Neuronal stem cell (in vitro differentiated cells): ENCODE data around the gene PPBP.

ENCODE experiments used
- DNase-seq: peaks from one replicate; pipeline ENCODE4 v3.0.0-alpha.2; 2013; ENCODE audit warnings: low spot score
- H2AFZ ChIP-seq: one replicate; pipeline ENCODE4 v1.6.1; 2013; ENCODE audit warnings: mild to moderate bottlenecking, low read length, inconsistent platforms
- H2AK5ac ChIP-seq: 2 replicates; pipeline ENCODE4 v1.6.1; 2013; ENCODE audit warnings: low read depth, mild to moderate bottlenecking, inconsistent platforms, low read length, moderate library complexity, mixed read lengths
- H2BK120ac ChIP-seq: 2 replicates; pipeline ENCODE4 v1.6.1; 2013; ENCODE audit warnings: low read depth, mild to moderate bottlenecking, inconsistent platforms, low read length, moderate library complexity, mixed read lengths
- H2BK12ac ChIP-seq: one replicate; pipeline ENCODE4 v1.6.1; 2013; ENCODE audit warnings: low read length, inconsistent platforms
- H2BK15ac ChIP-seq: 2 replicates; pipeline ENCODE4 v1.6.1; 2013; ENCODE audit warnings: mild to moderate bottlenecking, low read length, inconsistent platforms, mixed read lengths
- H2BK5ac ChIP-seq: one replicate; pipeline ENCODE4 v1.6.1; 2013; ENCODE audit warnings: inconsistent platforms, mild to moderate bottlenecking, low read length, moderate library complexity
- H3K14ac ChIP-seq: one replicate; pipeline ENCODE4 v1.6.1; 2013; ENCODE audit warnings: low read length, inconsistent platforms
- H3K18ac ChIP-seq: 2 replicates; pipeline ENCODE4 v1.6.1; 2013; ENCODE audit warnings: low read length, inconsistent platforms
- H3K23ac ChIP-seq: 2 replicates; pipeline ENCODE4 v1.6.1; 2013; ENCODE audit warnings: low read depth, mild to moderate bottlenecking, mixed read lengths, low read length, inconsistent platforms; ENCODE audit not compliant: poor library complexity
- H3K27ac ChIP-seq: replicated peaks from 3 replicates; pipeline ENCODE4 v1.5.1; 2013; ENCODE audit warnings: low read length, inconsistent platforms
- H3K27me3 ChIP-seq, 3 experiments: 2 replicates each; pipeline ENCODE4 v1.6.1; 2013; ENCODE audit warnings: low read length in 3 of 3, mild to moderate bottlenecking in 2 of 3, inconsistent platforms in 1 of 3, low read depth in 1 of 3, mixed read lengths in 1 of 3, moderate library complexity in 1 of 3; ENCODE audit not compliant: control insufficient read depth in 3 of 3, insufficient read depth in 3 of 3
- H3K36me3 ChIP-seq, 2 donors: replicated peaks in 1 of 2; 2 replicates each; pipeline ENCODE4 v1.6.1; 2013; ENCODE audit warnings: low read length in 2 of 2; ENCODE audit not compliant: control insufficient read depth in 2 of 2, insufficient read depth in 2 of 2
- H3K4ac ChIP-seq: 2 replicates; pipeline ENCODE4 v1.6.1; 2013; ENCODE audit warnings: inconsistent platforms, mild to moderate bottlenecking, low read length, moderate library complexity
- H3K4me1 ChIP-seq, 2 donors: 1 replicate in 1 of 2; 2 replicates in 1 of 2; pipeline ENCODE4 v1.6.1; 2013; ENCODE audit warnings: low read length in 2 of 2, low read depth in 1 of 2; ENCODE audit not compliant: control insufficient read depth in 2 of 2, insufficient read depth in 1 of 2
- H3K4me2 ChIP-seq: one replicate; pipeline ENCODE4 v1.6.1; 2013; ENCODE audit warnings: mild to moderate bottlenecking, low read length, inconsistent platforms; ENCODE audit not compliant: insufficient read depth, poor library complexity, severe bottlenecking
- H3K4me3 ChIP-seq, 2 donors: 2 replicates each; pipeline ENCODE4 v1.5.1; 2013; ENCODE audit warnings: low read length in 2 of 2, mild to moderate bottlenecking in 2 of 2, inconsistent platforms in 1 of 2, moderate library complexity in 1 of 2
- H3K79me1 ChIP-seq: one replicate; pipeline ENCODE4 v1.6.1; 2013; ENCODE audit warnings: low read depth, mild to moderate bottlenecking, inconsistent platforms, low read length, moderate library complexity
- H3K9ac ChIP-seq: one replicate; pipeline ENCODE4 v1.6.1; 2013; ENCODE audit warnings: mild to moderate bottlenecking, low read depth, low read length, inconsistent platforms; ENCODE audit not compliant: poor library complexity
- H3K9me3 ChIP-seq, 2 donors: replicated peaks in 1 of 2; 2 replicates each; pipeline versions ENCODE3 to v1.6.1; 2013; ENCODE audit warnings: low read length in 2 of 2, mild to moderate bottlenecking in 2 of 2, inconsistent platforms in 1 of 2, low read depth in 1 of 2, mixed read lengths in 1 of 2, moderate library complexity in 1 of 2; ENCODE audit not compliant: control insufficient read depth in 2 of 2, insufficient read depth in 1 of 2
- H4K8ac ChIP-seq: one replicate; pipeline ENCODE4 v1.6.1; 2013; ENCODE audit warnings: low read depth, mild to moderate bottlenecking, inconsistent platforms, low read length, moderate library complexity
- H4K91ac ChIP-seq: one replicate; pipeline ENCODE4 v1.6.1; 2013; ENCODE audit warnings: low read length, low read depth, mild to moderate bottlenecking, inconsistent platforms; ENCODE audit not compliant: poor library complexity
- WGBS, 2 donors: extraction: QIAGEN DNeasy Blood & Tissue Kit; methylation state at CpG; one replicate each; pipeline ENCODE4 v1.1.7; 2013; ENCODE audit warnings: missing lambda C conversion rate in 2 of 2, mixed read lengths in 1 of 2; ENCODE audit not compliant: insufficient read length in 2 of 2, insufficient replicate concordance in 1 of 2; ENCODE audit errors: extremely low coverage in 2 of 2; 5-methylcytosine and 5-hydroxymethylcytosine counted together

The PPBP gene

DNA sequence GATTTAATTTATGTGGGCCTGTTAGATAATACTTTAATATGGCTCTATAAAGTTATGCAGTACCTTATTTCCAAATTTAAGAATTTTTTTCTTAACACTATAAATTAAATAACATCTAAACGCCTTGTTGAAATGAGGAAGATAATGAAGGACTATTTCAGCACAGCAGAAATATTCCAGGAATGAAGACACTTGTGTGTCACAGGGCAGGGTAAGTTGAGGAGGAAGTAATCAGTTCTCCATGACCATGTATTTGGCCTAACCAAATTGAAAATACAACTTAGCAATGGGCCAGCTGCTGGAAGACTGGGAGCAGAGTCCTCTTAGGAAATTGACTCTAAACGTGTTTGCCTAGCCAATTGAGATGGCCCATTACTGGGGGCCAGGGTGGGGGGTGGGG is 33.6 kb upstream of the PPBP start:
- Histone ChIP-seq H2BK5ac (no peak overlapping the region), H3K4me1 (no peaks in the 10 kb centered on the region), H3K27ac (no peak overlapping the region), H2BK15ac (no peak overlapping the region), H2AK5ac (no peak overlapping the region), H4K91ac (no peak overlapping the region), H3K9ac (no peak overlapping the region), H2BK12ac (no peak overlapping the region), H3K4ac (no peak overlapping the region), H3K9me3 (no peaks in the 10 kb centered on the region), H4K8ac (no peak overlapping the region), H3K27me3 (no peaks in the 10 kb centered on the region), H3K36me3 (no peaks in the 10 kb centered on the region), H3K23ac (no peak overlapping the region), H3K14ac (no peak overlapping the region), H3K4me2 (no peak overlapping the region), H3K4me3 (no peak overlapping the region), H3K18ac (no peak overlapping the region), H2BK120ac (no peak overlapping the region), H3K79me1 (no peaks in the 10 kb centered on the region), H2AFZ (no peak overlapping the region)
- no peak for DNase-seq
- WGBS, 2 donors, result no CpG with 5 or more reads among the region's 2 CpGs

DNA sequence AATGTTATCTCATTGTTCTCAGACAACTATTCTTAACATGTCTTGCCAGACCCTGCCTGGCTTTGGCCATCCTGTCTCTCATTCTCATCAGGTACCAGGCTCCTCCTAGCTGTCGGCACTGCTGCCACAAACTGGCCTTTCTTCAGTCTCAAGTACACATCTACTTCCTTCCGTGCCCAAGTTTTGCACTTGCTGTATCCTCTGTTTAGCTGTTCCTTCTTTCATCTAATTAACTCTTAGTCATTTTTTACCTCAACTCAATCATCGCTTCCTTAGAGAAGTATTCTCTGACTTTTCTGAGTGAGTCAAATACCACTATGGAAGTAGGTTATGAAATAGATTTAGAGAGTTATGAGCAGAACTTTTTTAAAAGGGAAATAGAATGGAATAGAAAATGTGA is 30.8 kb upstream of the PPBP start:
- Histone ChIP-seq H2BK12ac (no peak overlapping the region), H3K36me3 (no peaks in the 10 kb centered on the region), H3K79me1 (no peaks in the 10 kb centered on the region), H2AFZ (no peak overlapping the region), H2BK5ac (no peak overlapping the region), H3K4me3 (no peak overlapping the region), H3K27me3 (no peaks in the 10 kb centered on the region), H3K9me3 (no peaks in the 10 kb centered on the region), H3K18ac (no peak overlapping the region), H3K27ac (no peak overlapping the region), H3K4me2 (no peak overlapping the region), H4K91ac (no peak overlapping the region), H2BK15ac (no peak overlapping the region), H3K4ac (no peak overlapping the region), H3K14ac (no peak overlapping the region), H3K4me1 (no peaks in the 10 kb centered on the region), H4K8ac (no peak overlapping the region), H2AK5ac (no peak overlapping the region), H3K23ac (no peak overlapping the region), H2BK120ac (no peak overlapping the region), H3K9ac (no peak overlapping the region)
- WGBS, 2 donors, result no CpG with 5 or more reads among the region's 3 CpGs
- no peak for DNase-seq

DNA sequence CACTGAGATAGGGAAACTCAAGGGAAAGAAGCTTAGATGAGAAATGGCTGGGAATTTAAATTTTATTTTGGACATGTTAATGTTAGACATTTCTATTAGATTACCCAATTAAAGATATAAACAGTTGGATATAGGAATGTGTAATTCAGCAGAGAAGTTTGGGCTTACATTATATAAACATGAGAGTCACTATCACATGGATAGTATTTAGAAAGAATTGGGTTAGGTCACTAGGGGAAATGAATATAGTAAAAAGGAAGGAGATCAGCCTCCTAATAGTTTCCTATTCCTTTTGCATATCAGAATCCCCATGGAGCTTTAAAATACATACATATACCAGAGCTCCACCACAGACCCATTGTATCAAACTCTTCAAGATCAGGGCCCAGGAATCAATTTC is 30.1 kb upstream of the PPBP start:
- Histone ChIP-seq H3K4me2 (no peak overlapping the region), H2BK120ac (no peak overlapping the region), H3K4ac (no peak overlapping the region), H3K36me3 (no peaks in the 10 kb centered on the region), H2BK5ac (no peak overlapping the region), H3K14ac (no peak overlapping the region), H3K27ac (no peak overlapping the region), H3K23ac (no peak overlapping the region), H3K27me3 (no peaks in the 10 kb centered on the region), H3K9me3 (no peaks in the 10 kb centered on the region), H4K8ac (no peak overlapping the region), H3K9ac (no peak overlapping the region), H4K91ac (no peak overlapping the region), H2BK12ac (no peak overlapping the region), H3K4me1 (no peaks in the 10 kb centered on the region), H3K4me3 (no peak overlapping the region), H3K79me1 (no peaks in the 10 kb centered on the region), H3K18ac (no peak overlapping the region), H2AFZ (no peak overlapping the region), H2BK15ac (no peak overlapping the region), H2AK5ac (no peak overlapping the region)
- DNase-seq, result no peak

DNA sequence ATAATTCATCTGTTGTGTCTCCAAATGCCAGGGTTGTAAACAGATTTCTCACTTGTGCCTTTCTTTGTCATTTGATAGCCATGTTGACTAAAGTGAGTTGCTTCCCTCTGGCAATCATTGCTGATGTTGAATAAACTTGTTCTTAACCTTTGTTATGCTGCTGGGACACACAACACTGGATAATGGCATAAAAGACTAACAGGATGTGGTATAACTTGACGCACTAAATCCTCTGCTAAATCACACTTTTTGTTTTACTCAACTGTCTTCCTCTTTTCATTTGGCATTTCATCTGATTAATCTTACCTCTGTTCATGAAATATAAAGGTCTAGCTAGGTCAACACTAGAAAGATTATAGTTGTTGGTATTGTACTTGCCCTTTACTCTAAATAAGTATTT is 28.1 kb upstream of the PPBP start:
- Histone ChIP-seq H2BK120ac (no peak overlapping the region), H3K4ac (no peak overlapping the region), H2AK5ac (no peak overlapping the region), H3K14ac (no peak overlapping the region), H3K27me3 (no peaks in the 10 kb centered on the region), H2BK12ac (no peak overlapping the region), H3K4me3 (no peak overlapping the region), H3K4me1 (no peaks in the 10 kb centered on the region), H3K9me3 (no peaks in the 10 kb centered on the region), H3K23ac (no peak overlapping the region), H2AFZ (no peak overlapping the region), H3K27ac (no peak overlapping the region), H3K36me3 (no peaks in the 10 kb centered on the region), H3K4me2 (no peak overlapping the region), H4K8ac (no peak overlapping the region), H2BK15ac (no peak overlapping the region), H3K79me1 (no peaks in the 10 kb centered on the region), H4K91ac (no peak overlapping the region), H3K18ac (no peak overlapping the region), H3K9ac (no peak overlapping the region), H2BK5ac (no peak overlapping the region)
- no CpG with 5 or more reads among the region's 1 CpG for WGBS, 2 donors
- DNase-seq, result no peak
